ENCODE results near the gene SLC25A11. TPM values are rescaled to one million over a fixed set of nuclear protein-coding genes. Genes with fewer than 3 reads are reported as not detected.

The SLC25A11 gene
- total and polyA plus RNA-seq, 2 donors (not counting 3 experiments of a cell fraction or from before 2014, with no cell fraction given) = 58.2 to 95.2 TPM

DNA sequence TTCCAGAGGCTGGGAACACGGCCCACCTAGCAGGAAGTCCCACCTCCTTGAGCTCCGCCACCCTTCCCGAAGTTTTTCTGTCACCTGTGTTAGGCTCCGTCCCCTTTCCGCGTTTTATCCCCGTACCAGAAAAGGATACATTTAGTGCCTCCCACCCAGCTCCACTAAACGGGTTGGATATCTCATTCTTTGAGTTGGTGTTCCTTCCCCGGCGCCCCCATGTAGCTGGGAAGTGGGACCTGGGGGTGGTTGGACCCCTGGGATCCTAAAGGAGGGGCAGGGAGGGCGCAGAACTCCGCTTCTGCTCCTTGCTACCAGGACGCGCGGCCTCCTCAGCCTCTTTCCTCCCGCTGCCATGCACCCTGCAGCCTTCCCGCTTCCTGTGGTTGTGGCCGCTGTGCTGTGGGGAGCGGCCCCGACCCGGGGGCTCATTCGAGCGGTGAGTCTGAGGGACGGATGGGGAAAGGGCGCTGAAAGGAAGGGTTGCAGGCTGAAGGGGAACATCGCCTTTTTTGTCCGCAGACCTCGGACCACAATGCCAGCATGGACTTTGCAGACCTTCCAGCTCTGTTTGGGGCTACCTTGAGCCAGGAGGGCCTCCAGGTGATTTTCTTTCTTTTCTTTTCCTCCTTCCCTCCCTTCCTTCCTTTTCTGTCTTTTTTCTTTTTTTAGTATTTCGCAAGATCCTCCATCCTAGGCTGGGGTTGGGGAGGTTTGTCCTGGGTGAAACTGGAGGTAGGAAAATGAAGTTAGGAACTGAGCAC, 891 bp upstream of the SLC25A11 start:
- Histone ChIP-seq H3K9me1 (replicated peaks; ENCODE audit: control insufficient read depth, extremely low read depth, insufficient read depth, low read length) (no peaks in the 10 kb centered on the region), H3K27ac (ENCODE audit: insufficient read depth, low read depth, low read length) (peak overlapping the region; percentile 81), H3K79me2 (ENCODE audit: control insufficient read depth, insufficient read depth, low read length) (peaks cover 67% of the 10 kb centered on the region), H3K9ac (replicated peaks; ENCODE audit: extremely low read depth, insufficient read depth, low read length) (peak overlapping the region; percentile 88), H4K20me1 (replicated peaks; ENCODE audit: control insufficient read depth, extremely low read depth, insufficient read depth, low read length) (no peaks in the 10 kb centered on the region), H3K27me3 (ENCODE audit: control insufficient read depth in 2 of 2, insufficient read depth in 2 of 2, low read length in 2 of 2) (no peaks in the 10 kb centered on the region), H3K36me3 (ENCODE audit: control insufficient read depth in 2 of 2, extremely low read depth in 1 of 2, insufficient read depth in 2 of 2, low read length in 2 of 2) (peaks cover 8 to 42% of the 10 kb centered on the region in 2 experiments), H3K4me3 (replicated peaks in 1 of 3; ENCODE audit: insufficient read depth in 1 of 3, low read depth in 1 of 3, low read length in 3 of 3) (peak overlapping the region; percentile 42 to 77 (median 45)), H3K4me1 (ENCODE audit: control insufficient read depth, extremely low read depth, insufficient read depth, low read length) (peaks cover 29% of the 10 kb centered on the region), H3K9me3 (replicated peaks; ENCODE audit: control insufficient read depth, insufficient read depth, low read length) (no peaks in the 10 kb centered on the region), H2AFZ (ENCODE audit: low read depth, low read length) (peak overlapping the region; percentile 38), H3K4me2 (ENCODE audit: insufficient read depth, low read length) (peak overlapping the region; percentile 70)
- no peak for DNase-seq (ENCODE audit: low read depth, low spot score)
- POLR2A ChIA-PET = interaction anchor here (0.7 to 2.3 kb wide), 5 partner anchors 10 to 32 kb away, joined by 4 to 15 read pairs (median 4); partner anchors contain the start of genes ENO3 and SPAG7
- dilution Hi-C loops (cut with MboI; ENCODE audit: extremely low pct_ligation_motif_present, low sequenced_read_pairs) = no loop called here
- TF ChIP-seq GATA2 (IDR thresholded peaks at IDR 0.05; ENCODE audit: insufficient read depth, insufficient read length, low read depth, low read length) = no peak
- no peak for TF ChIP-seq MYC (IDR thresholded peaks at IDR 0.05; ENCODE audit: low read depth, low read length)
- no peak for TF ChIP-seq FOS (IDR thresholded peaks at IDR 0.05; ENCODE audit: borderline replicate concordance, insufficient read depth, low read length)
- CTCF ChIA-PET = interaction anchor here (0.7 to 3.3 kb wide), 12 partner anchors 12 to 231 kb away, joined by 3 to 44 read pairs (median 4); partner anchors contain the start of genes CHRNE, INCA1, KIF1C and SPAG7
- intact Hi-C loops (cut with micrococcal nuclease) = loop anchor here (1.0 to 2.0 kb wide), 4 partner anchors 8 to 58 kb away; partner anchors contain the start of genes CAMTA2, PFN1 and SPAG7
- FAIRE-seq = peak; percentile 49
- TSS peak; percentile 79 for BruUV-seq (replicated peaks)

DNA sequence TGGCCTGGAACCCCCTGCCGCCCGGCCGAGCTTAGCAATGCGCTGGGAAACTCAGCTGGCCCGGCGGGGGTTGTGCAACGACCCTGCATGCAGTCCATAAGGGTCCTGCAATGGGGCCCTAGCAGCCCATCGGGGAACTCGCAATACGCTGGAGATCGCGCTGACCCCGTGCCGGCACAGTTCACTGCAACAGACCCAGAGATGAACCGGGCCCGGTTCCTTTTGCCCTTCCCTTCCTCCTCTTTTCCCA, 375 bp downstream of the SLC25A11 start:
- H4K20me1 ChIP-seq (replicated peaks; ENCODE audit: control insufficient read depth, extremely low read depth, insufficient read depth, low read length) = no peaks in the 10 kb centered on the region
- H3K27ac ChIP-seq (ENCODE audit: insufficient read depth, low read depth, low read length) = peak overlapping the region; percentile 81
- peak overlapping the region; percentile 89 for H3K4me2 ChIP-seq (ENCODE audit: insufficient read depth, low read length)
- TF ChIP-seq GATA2 (IDR thresholded peaks at IDR 0.05; ENCODE audit: insufficient read depth, insufficient read length, low read depth, low read length) = no peak
- no peak for TF ChIP-seq POLR2AphosphoS5 (IDR thresholded peaks at IDR 0.05; ENCODE audit: insufficient read depth, low read depth, low read length)
- no peak for TF ChIP-seq POLR2A (IDR thresholded peaks at IDR 0.05; ENCODE audit: low read depth, low read length)
- TF ChIP-seq, protein P1, sequence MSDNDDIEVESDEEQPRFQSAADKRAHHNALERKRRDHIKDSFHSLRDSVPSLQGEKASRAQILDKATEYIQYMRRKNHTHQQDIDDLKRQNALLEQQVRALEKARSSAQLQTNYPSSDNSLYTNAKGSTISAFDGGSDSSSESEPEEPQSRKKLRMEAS (IDR thresholded peaks at IDR 0.05; ENCODE audit: insufficient read depth, insufficient read length) = no peak
- TF ChIP-seq FOS (IDR thresholded peaks at IDR 0.05; ENCODE audit: borderline replicate concordance, insufficient read depth, low read length) = no peak
- no peak for TF ChIP-seq EZH2 (IDR thresholded peaks at IDR 0.05; ENCODE audit: borderline replicate concordance, low read depth, low read length, severe bottlenecking)
- TF ChIP-seq MYC (IDR thresholded peaks at IDR 0.05; ENCODE audit: low read depth, low read length) = no peak
- TF ChIP-seq, protein P2, sequence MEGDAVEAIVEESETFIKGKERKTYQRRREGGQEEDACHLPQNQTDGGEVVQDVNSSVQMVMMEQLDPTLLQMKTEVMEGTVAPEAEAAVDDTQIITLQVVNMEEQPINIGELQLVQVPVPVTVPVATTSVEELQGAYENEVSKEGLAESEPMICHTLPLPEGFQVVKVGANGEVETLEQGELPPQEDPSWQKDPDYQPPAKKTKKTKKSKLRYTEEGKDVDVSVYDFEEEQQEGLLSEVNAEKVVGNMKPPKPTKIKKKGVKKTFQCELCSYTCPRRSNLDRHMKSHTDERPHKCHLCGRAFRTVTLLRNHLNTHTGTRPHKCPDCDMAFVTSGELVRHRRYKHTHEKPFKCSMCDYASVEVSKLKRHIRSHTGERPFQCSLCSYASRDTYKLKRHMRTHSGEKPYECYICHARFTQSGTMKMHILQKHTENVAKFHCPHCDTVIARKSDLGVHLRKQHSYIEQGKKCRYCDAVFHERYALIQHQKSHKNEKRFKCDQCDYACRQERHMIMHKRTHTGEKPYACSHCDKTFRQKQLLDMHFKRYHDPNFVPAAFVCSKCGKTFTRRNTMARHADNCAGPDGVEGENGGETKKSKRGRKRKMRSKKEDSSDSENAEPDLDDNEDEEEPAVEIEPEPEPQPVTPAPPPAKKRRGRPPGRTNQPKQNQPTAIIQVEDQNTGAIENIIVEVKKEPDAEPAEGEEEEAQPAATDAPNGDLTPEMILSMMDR (IDR thresholded peaks at IDR 0.05; ENCODE audit: extremely low read depth in 1 of 2, insufficient read depth in 1 of 2, low read depth in 1 of 2, low read length in 2 of 2) = no peak
- TF ChIP-seq JUN (IDR thresholded peaks at IDR 0.05; ENCODE audit: borderline replicate concordance, insufficient read depth, insufficient read length, low read depth) = no peak
- H2AFZ ChIP-seq (ENCODE audit: low read depth, low read length) = peak overlapping the region; percentile 40
- H3K27me3 ChIP-seq (ENCODE audit: control insufficient read depth in 2 of 2, insufficient read depth in 2 of 2, low read length in 2 of 2) = no peaks in the 10 kb centered on the region
- H3K4me1 ChIP-seq (ENCODE audit: control insufficient read depth, extremely low read depth, insufficient read depth, low read length) = peaks cover 19% of the 10 kb centered on the region
- H3K9me3 ChIP-seq (replicated peaks; ENCODE audit: control insufficient read depth, insufficient read depth, low read length) = no peaks in the 10 kb centered on the region
- dilution Hi-C loops (cut with MboI; ENCODE audit: extremely low pct_ligation_motif_present, low sequenced_read_pairs) (no loop called here), intact Hi-C loops (cut with micrococcal nuclease) (loop anchor here (1.0 kb wide), 1 partner anchor 30 kb away; no protein-coding TSS in a partner anchor)
- CTCF ChIA-PET = interaction anchor here (1.0 to 3.3 kb wide), 9 partner anchors 18 to 92 kb away, joined by 3 to 44 read pairs (median 6); partner anchors contain the start of genes CHRNE, INCA1 and KIF1C
- peak overlapping the region; percentile 45 to 84 (median 77) for H3K4me3 ChIP-seq (replicated peaks in 1 of 3; ENCODE audit: insufficient read depth in 1 of 3, low read depth in 1 of 3, low read length in 3 of 3)
- peaks cover 8 to 33% of the 10 kb centered on the region in 2 experiments for H3K36me3 ChIP-seq (ENCODE audit: control insufficient read depth in 2 of 2, extremely low read depth in 1 of 2, insufficient read depth in 2 of 2, low read length in 2 of 2)
- no TSS peak for BruUV-seq (replicated peaks)
- peaks cover 54% of the 10 kb centered on the region for H3K79me2 ChIP-seq (ENCODE audit: control insufficient read depth, insufficient read depth, low read length)
- H3K9ac ChIP-seq (replicated peaks; ENCODE audit: extremely low read depth, insufficient read depth, low read length) = peak overlapping the region; percentile 88
- FAIRE-seq = no peak
- POLR2A ChIA-PET = interaction anchor here (1.0 to 2.3 kb wide), 3 partner anchors 14 to 31 kb away, joined by 4 to 15 read pairs (median 4); partner anchors contain the start of gene SPAG7
- no peaks in the 10 kb centered on the region for H3K9me1 ChIP-seq (replicated peaks; ENCODE audit: control insufficient read depth, extremely low read depth, insufficient read depth, low read length)
- DNase-seq (ENCODE audit: low read depth, low spot score) = no peak
